HFFc6 (cell line): ENCODE data around the gene CNOT1. TPM values are rescaled to one million over a fixed set of nuclear protein-coding genes. Genes with fewer than 3 reads are reported as not detected.
"Not testable (repeated sequence)": the region's sequence is repeated elsewhere in the genome, so short reads cannot be mapped to it uniquely, and the experiment has no call there.

ENCODE experiments used
- DNase-seq: peaks from one replicate; pipeline ENCODE4 v3.0.0-alpha.2; 2018
- H3K27ac Mint-ChIP-seq: 2 replicates; pipeline ENCODE4 v1.8.0; 2020; ENCODE audit warnings: mild to moderate bottlenecking, mixed read lengths
- H3K27me3 Mint-ChIP-seq: 2 replicates; pipeline ENCODE4 v1.8.0; 2021; ENCODE audit warnings: mild to moderate bottlenecking, moderate library complexity, mixed read lengths; ENCODE audit not compliant: insufficient read depth
- H3K36me3 Mint-ChIP-seq: 2 replicates; pipeline ENCODE4 v1.8.0; 2021; ENCODE audit warnings: low read depth, mixed read lengths
- H3K4me1 Mint-ChIP-seq: 2 replicates; pipeline ENCODE4 v1.8.0; 2020; ENCODE audit warnings: low read depth, mixed read lengths
- H3K4me3 Mint-ChIP-seq: 2 replicates; pipeline ENCODE4 v1.8.0; 2020; ENCODE audit warnings: mild to moderate bottlenecking, moderate library complexity, mixed read lengths
- H3K9me3 Mint-ChIP-seq: 2 replicates; pipeline ENCODE4 v1.8.0; 2020; ENCODE audit warnings: mild to moderate bottlenecking, mixed read lengths
- total RNA-seq, 6 experiments: library from RNA; stranded (reverse); fragmentation: NEBNext Ultra II Directional; extraction: Animal tissue kit (Norgen Biotek cat#: 25700); gene quantifications; 2 replicates in 1 of 6; 3 replicates in 5 of 6; pipeline ENCODE4 v1.2.3, GENCODE V29; 2021
- TF ChIP-seq, protein P1 (sequence below): fragments of 200-600 bp; sonication (generic); IDR thresholded peaks from 2 replicates; pipeline ENCODE4 v1.5.0; 2021; ENCODE audit warnings: antibody characterized with exemption, mild to moderate bottlenecking

The CNOT1 gene
- total RNA-seq, 6 experiments from 2014 or later = 114 to 139 (median 121) TPM

GRCh38 chr16:58582133-58582532 is 47.5 kb downstream of the CNOT1 start:
- Mint-ChIP-seq H3K27me3 (no peaks in the 10 kb centered on the region), H3K9me3 (no peaks in the 10 kb centered on the region), H3K4me3 (no peak overlapping the region), H3K36me3 (peaks cover 47% of the 10 kb centered on the region), H3K27ac (no peak overlapping the region), H3K4me1 (no peaks in the 10 kb centered on the region)
- TF ChIP-seq, protein P1, sequence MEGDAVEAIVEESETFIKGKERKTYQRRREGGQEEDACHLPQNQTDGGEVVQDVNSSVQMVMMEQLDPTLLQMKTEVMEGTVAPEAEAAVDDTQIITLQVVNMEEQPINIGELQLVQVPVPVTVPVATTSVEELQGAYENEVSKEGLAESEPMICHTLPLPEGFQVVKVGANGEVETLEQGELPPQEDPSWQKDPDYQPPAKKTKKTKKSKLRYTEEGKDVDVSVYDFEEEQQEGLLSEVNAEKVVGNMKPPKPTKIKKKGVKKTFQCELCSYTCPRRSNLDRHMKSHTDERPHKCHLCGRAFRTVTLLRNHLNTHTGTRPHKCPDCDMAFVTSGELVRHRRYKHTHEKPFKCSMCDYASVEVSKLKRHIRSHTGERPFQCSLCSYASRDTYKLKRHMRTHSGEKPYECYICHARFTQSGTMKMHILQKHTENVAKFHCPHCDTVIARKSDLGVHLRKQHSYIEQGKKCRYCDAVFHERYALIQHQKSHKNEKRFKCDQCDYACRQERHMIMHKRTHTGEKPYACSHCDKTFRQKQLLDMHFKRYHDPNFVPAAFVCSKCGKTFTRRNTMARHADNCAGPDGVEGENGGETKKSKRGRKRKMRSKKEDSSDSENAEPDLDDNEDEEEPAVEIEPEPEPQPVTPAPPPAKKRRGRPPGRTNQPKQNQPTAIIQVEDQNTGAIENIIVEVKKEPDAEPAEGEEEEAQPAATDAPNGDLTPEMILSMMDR = no peak
- DNase-seq = no peak

- no peaks in the 10 kb centered on the region for H3K9me3 Mint-ChIP-seq
- H3K4me3 Mint-ChIP-seq = no peak overlapping the region
- no peaks in the 10 kb centered on the region; the same call in 1 of the 2 replicates for H3K27me3 Mint-ChIP-seq
- no peak overlapping the region for H3K27ac Mint-ChIP-seq
- TF ChIP-seq, protein P1 = no peak
- H3K4me1 Mint-ChIP-seq = no peaks in the 10 kb centered on the region
- peaks cover 46% of the 10 kb centered on the region for H3K36me3 Mint-ChIP-seq
- no peak for DNase-seq
Observed at GRCh38 chr16:58579587-58579986, 50.0 kb downstream of the CNOT1 start.

GRCh38 chr16:58578642-58579041 is 51.0 kb downstream of the CNOT1 start:
- TF ChIP-seq, protein P1 = no peak
- H3K4me1 Mint-ChIP-seq = no peaks in the 10 kb centered on the region
- H3K36me3 Mint-ChIP-seq = peaks cover 54% of the 10 kb centered on the region
- DNase-seq = no peak
- no peaks in the 10 kb centered on the region; the same call in 1 of the 2 replicates for H3K27me3 Mint-ChIP-seq
- H3K27ac Mint-ChIP-seq = no peak overlapping the region
- no peak overlapping the region for H3K4me3 Mint-ChIP-seq
- no peaks in the 10 kb centered on the region for H3K9me3 Mint-ChIP-seq

DNA sequence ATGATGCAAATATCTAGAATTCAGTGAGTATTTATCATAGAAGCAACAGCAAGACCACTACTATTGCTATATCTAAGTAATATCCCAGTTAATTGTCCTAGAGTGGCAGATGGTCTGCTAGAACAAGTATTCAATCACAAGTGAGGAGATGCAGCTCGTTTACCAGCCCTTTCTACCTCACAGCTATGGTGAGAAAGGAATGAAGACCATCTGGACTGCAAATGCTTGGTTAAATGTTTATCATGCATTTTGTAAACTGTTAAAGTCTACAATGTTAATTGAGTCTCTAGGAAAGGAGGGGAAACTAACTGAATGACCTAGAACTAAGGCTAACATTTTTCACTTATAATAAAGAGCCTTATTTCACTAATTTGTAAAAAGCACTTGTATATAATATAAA is 52.5 kb downstream of the CNOT1 start:
- no peaks in the 10 kb centered on the region for H3K4me1 Mint-ChIP-seq
- no peak for DNase-seq
- no peak overlapping the region for H3K4me3 Mint-ChIP-seq
- no peak overlapping the region for H3K27ac Mint-ChIP-seq
- H3K36me3 Mint-ChIP-seq = peaks cover 54% of the 10 kb centered on the region
- H3K9me3 Mint-ChIP-seq = no peaks in the 10 kb centered on the region
- H3K27me3 Mint-ChIP-seq = no peaks in the 10 kb centered on the region; the same call in 1 of the 2 replicates
- TF ChIP-seq, protein P1 = no peak

DNA sequence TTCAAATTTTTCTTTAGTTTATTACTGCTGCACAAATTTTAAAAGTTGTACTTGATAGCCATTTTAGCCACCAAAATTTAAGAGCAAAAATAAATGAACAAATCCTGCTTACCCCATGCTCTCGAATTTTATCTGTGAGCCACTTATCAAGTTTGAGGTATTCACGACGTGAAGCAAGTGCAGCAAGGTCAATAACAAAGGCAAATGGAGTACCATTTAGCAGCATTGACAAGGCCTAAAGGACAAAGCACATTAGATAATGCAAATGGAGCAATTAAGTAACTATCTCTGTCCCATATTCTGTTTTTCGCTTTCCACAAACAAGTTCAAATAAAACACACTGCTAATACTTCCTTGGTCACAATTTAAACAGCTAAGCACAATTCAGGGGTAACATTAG is 54.7 kb downstream of the CNOT1 start:
- H3K4me1 Mint-ChIP-seq = no peaks in the 10 kb centered on the region
- H3K36me3 Mint-ChIP-seq = peaks cover 58% of the 10 kb centered on the region
- TF ChIP-seq, protein P1 = no peak

GRCh38 chr16:58565697-58566096 is 63.9 kb downstream of the CNOT1 start:
- H3K4me1 Mint-ChIP-seq = peaks cover 18% of the 10 kb centered on the region
- H3K36me3 Mint-ChIP-seq = peaks cover 43% of the 10 kb centered on the region; the same call in 1 of the 2 replicates
- not testable (repeated sequence) for H3K27ac Mint-ChIP-seq, H3K4me3 Mint-ChIP-seq, DNase-seq, H3K9me3 Mint-ChIP-seq, H3K27me3 Mint-ChIP-seq

More for the DNA sequence above, 54.7 kb downstream of the CNOT1 start:
- no peak overlapping the region for H3K27ac Mint-ChIP-seq
- H3K27me3 Mint-ChIP-seq = no peaks in the 10 kb centered on the region; the same call in 1 of the 2 replicates
- no peak overlapping the region for H3K4me3 Mint-ChIP-seq
- no peaks in the 10 kb centered on the region for H3K9me3 Mint-ChIP-seq
- DNase-seq = no peak
